Lower leg skin (tissue), 4 donors: Measurements from ENCODE around the gene CHST6. TPM values are rescaled to one million over a fixed set of nuclear protein-coding genes. Genes with fewer than 3 reads are reported as not detected.
"Not testable (repeated sequence)": the region's sequence is repeated elsewhere in the genome, so short reads cannot be mapped to it uniquely, and the experiment has no call there.

Experiments
- DNase-seq, 2 donors: peaks; one replicate each; pipeline ENCODE4 v3.0.0-alpha.2; 2019; ENCODE audit warnings: low spot score in 2 of 2
- H3K4me3 ChIP-seq: fragments of 200-600 bp; sonication (generic); 2 replicates; pipeline ENCODE4 v1.5.1; 2017; ENCODE audit warnings: mild to moderate bottlenecking, low read depth; ENCODE audit not compliant: poor library complexity, severe bottlenecking
- POLR2A ChIP-seq, 2 donors: fragments of 450-650 bp; IDR thresholded peaks; one replicate each; pipeline ENCODE4 v1.6.1; 2016 to 2017; ENCODE audit warnings: antibody characterized with exemption in 2 of 2, mild to moderate bottlenecking in 1 of 2, moderate library complexity in 1 of 2
- WGBS, 2 donors: methylation state at CpG; one replicate each; pipeline ENCODE4 v1.1.5; 2018; 5-methylcytosine and 5-hydroxymethylcytosine counted together
- intact Hi-C: fragments of 100-400 bp; cut with DNase I; formaldehyde crosslinking; loops from one replicate; pipeline ENCODE4 v1.15.0; 2023; ENCODE audit warnings: low total_unique reads
- total RNA-seq, 4 donors: library from RNA; depleted of rRNA; stranded (reverse); fragments of >200 nt; gene quantifications; one replicate each; pipeline ENCODE4 v1.1.0, GENCODE V29; 2016
- TF ChIP-seq, protein P1 (sequence below), 3 donors: fragments of 450-650 bp; IDR thresholded peaks; one replicate each; pipeline ENCODE4 v1.5.1; 2016; ENCODE audit warnings: antibody characterized with exemption in 3 of 3, mild to moderate bottlenecking in 3 of 3, moderate library complexity in 2 of 3

CHST6 gene
- total RNA-seq, 4 donors from 2014 or later, result 0.11 to 0.56 (median 0.16) TPM; not detected in 1

DNA sequence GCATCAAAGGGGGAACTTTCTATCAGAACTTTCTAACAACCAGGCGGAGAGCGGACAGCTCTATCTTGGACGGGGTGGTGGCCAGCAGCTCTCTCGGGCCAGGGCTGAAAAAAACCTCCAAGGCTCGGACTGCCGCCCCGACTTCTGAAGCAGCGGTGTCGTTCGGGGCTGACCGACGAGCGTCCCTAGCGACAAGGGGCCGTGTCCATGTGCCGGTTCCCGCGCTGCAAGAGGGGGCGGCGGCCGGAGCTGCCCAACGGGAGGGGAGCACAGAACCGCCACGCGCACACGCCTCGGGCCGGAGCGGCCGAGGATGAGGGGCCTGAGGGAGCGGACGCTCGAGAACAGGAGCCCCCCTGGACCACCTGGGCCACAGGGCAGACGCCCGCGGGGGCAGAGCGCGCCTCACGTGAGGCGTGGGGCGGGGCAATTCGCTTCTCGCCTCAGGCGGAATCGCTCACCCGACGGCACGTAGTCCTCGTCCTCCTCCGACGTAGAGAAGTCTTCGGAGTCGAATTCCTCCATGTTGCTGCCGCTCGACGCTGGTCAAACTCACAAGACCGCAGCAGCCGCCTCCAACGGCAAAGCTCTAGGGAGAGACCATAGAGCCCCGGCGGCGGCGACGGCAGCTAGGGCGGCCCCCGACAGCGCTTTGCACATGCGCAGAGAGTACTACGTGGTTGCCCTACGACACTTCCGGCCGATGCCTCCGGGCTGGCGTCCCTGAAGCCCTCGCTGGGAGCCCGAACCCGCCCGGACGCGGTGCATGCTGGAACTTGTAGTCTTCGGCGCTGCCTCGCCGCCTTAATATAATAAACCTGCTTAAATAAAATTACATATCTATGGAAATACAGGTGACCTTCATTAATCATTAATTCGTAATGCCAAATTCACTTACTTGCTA lies 62.2 kb downstream of the CHST6 start, which contains the start of gene CFDP1:
Gene CFDP1 (minus strand): TSS at position 676 of the 904 bp plus-strand sequence. CDS start 151 bp downstream, at position 525.
- peak; percentile 95 to 99 for DNase-seq
- H3K4me3 ChIP-seq, result peak within 1 kb of the TSS; percentile 87
- intact Hi-C loops, result no loop called here
- WGBS, 2 donors, result 0 to 1% methylated on average over 33 to 48 of the region's 85 CpGs
- no peak for TF ChIP-seq POLR2A (IDR thresholded peaks at IDR 0.05)
- TF ChIP-seq, protein P1, sequence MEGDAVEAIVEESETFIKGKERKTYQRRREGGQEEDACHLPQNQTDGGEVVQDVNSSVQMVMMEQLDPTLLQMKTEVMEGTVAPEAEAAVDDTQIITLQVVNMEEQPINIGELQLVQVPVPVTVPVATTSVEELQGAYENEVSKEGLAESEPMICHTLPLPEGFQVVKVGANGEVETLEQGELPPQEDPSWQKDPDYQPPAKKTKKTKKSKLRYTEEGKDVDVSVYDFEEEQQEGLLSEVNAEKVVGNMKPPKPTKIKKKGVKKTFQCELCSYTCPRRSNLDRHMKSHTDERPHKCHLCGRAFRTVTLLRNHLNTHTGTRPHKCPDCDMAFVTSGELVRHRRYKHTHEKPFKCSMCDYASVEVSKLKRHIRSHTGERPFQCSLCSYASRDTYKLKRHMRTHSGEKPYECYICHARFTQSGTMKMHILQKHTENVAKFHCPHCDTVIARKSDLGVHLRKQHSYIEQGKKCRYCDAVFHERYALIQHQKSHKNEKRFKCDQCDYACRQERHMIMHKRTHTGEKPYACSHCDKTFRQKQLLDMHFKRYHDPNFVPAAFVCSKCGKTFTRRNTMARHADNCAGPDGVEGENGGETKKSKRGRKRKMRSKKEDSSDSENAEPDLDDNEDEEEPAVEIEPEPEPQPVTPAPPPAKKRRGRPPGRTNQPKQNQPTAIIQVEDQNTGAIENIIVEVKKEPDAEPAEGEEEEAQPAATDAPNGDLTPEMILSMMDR (IDR thresholded peaks at IDR 0.05), result peak in 1 of 3 donors; percentile 5

DNA sequence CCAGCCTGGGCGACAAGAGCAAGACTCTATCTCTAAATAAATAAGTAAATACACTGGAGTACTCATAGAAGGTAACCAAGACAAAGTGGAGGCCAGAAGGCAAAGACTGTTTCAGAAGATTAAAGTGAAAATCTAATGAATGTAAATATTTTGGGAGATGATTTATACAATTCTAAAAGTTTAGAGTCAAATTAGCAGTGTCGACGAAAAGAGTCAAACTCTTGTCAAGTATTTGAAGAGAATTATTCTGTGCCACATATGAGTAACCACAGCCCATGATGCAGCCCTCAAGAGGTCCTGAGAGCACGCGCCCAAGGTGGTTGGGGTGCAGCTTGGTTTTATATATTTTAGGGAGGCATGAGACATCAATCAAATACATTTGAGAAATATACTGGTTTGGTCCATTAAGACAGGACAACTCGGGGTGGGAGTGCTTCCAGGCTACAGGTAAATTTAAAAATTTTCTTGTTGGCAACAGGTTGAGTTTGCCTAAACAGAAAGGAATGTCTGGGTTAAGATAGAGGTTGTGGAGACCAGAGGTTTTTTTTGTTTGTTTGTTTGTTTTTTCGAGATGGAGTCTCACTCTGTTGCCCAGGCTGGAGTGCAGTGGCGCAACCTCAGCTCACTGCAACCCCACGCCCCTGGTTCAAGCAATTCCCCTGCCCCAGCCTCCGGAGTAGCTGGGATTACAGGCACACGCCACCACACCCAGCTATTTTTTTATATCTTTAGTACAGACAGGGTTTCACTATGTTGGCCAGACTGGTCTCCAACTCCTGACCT lies 65.4 kb downstream of the CHST6 start:
- intact Hi-C loops, result no loop called here
- no peak for TF ChIP-seq POLR2A (IDR thresholded peaks at IDR 0.05)
- TF ChIP-seq, protein P1 (IDR thresholded peaks at IDR 0.05), result no peak
- H3K4me3 ChIP-seq, result no peak overlapping the region
- WGBS, 2 donors, result 84 to 88% methylated on average over 11 of the region's 11 CpGs
- DNase-seq, result no peak

GRCh38 chr16:75426524-75426923 lies 68.7 kb downstream of the CHST6 start:
- intact Hi-C loops, DNase-seq, H3K4me3 ChIP-seq: not testable (repeated sequence)
- 65 to 71% methylated on average over 2 of the region's 2 CpGs for WGBS, 2 donors

DNA sequence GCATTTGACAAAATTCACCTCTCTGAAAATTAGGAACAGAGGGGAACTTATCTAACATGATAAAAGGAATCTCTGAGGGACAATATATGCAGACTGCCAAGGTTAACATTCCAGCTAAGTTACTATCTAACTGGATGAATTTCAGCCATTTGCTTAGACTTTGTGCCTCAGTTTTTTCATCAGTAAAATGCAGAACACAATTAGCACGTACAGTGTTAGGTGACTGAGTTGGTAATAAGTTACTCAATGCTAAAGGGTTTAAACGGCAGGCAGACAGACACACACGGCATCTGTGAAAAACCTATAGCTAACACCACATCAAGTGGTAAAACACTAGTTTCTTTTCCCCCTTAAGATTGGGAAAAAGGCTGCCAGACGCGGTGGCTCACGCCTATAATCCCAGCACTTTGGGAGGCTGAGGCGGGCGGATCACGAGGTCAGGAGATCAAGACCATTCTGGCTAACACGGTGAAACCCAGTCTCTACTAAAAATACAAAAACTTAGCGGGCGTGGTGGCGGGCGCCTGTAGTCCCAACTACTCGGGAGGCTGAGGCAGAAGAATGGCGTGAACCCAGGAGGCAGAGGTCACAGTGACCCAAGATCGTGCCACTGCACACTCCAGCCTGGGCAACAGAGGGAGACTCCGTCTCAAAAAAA lies 71.0 kb downstream of the CHST6 start:
- 89% methylated on average over 18 of the region's 18 CpGs for WGBS, 2 donors
- H3K4me3 ChIP-seq, DNase-seq, intact Hi-C loops: not testable (repeated sequence)

GRCh38 chr16:75423723-75424104 lies 71.5 kb downstream of the CHST6 start:
- intact Hi-C loops, result no loop called here
- no peak for DNase-seq
- TF ChIP-seq POLR2A (IDR thresholded peaks at IDR 0.05), result no peak
- TF ChIP-seq, protein P1 (IDR thresholded peaks at IDR 0.05), result no peak
- WGBS, 2 donors, result 74 to 81% methylated on average over 4 of the region's 4 CpGs
- H3K4me3 ChIP-seq, result no peak overlapping the region

Other genes starting within 250 kb of the CHST6 start
- gene BCAR1, start 243.8 kb downstream of the CHST6 start, total RNA-seq, result 10 to 100 TPM; 16.4 to 38.1 (median 28.8) TPM
- gene CFDP1, start 61.9 kb downstream of the CHST6 start, total RNA-seq, result 10 to 100 TPM; 43.1 to 52.3 (median 49.5) TPM
- gene TMEM170A, start 30.8 kb downstream of the CHST6 start, total RNA-seq, result 10 to 100 TPM; 13.6 to 15.7 (median 15.0) TPM
- under 1 TPM in 1 of 4 donors, not detected in 3; 0.83 TPM for gene CHST5, start 40.7 kb upstream of the CHST6 start, total RNA-seq
- 10 to 100 TPM in 1 of 4 donors, 1 to 10 TPM in 3; 2.6 to 12.8 (median 6.7) TPM for gene TMEM231, start 60.8 kb upstream of the CHST6 start, total RNA-seq
- gene GABARAPL2, start 70.9 kb upstream of the CHST6 start, total RNA-seq, result 100 to 1,000 TPM; 119 to 176 (median 149) TPM
- gene ADAT1, start 127.8 kb upstream of the CHST6 start, total RNA-seq, result 10 to 100 TPM; 36.5 to 48.9 (median 42.1) TPM
- 100 to 1,000 TPM in 2 of 4 donors, 10 to 100 TPM in 2; 88.6 to 110 (median 100) TPM for gene KARS1, start 152.2 kb upstream of the CHST6 start, total RNA-seq
- gene TERF2IP, start 152.3 kb upstream of the CHST6 start, total RNA-seq, result 10 to 100 TPM; 72.6 to 97.2 (median 85.2) TPM
- not detected for gene CPHXL2, start 181.6 kb upstream of the CHST6 start, total RNA-seq
- gene DUXB, start 206.0 kb upstream of the CHST6 start, total RNA-seq, result not detected
- not detected for gene CPHXL, start 231.0 kb upstream of the CHST6 start, total RNA-seq